ENCODE measurements around the gene C2orf78.
"Not testable (repeated sequence)": the region's sequence is repeated elsewhere in the genome, so short reads cannot be mapped to it uniquely, and the experiment has no call there.

C2orf78 gene, protein sequence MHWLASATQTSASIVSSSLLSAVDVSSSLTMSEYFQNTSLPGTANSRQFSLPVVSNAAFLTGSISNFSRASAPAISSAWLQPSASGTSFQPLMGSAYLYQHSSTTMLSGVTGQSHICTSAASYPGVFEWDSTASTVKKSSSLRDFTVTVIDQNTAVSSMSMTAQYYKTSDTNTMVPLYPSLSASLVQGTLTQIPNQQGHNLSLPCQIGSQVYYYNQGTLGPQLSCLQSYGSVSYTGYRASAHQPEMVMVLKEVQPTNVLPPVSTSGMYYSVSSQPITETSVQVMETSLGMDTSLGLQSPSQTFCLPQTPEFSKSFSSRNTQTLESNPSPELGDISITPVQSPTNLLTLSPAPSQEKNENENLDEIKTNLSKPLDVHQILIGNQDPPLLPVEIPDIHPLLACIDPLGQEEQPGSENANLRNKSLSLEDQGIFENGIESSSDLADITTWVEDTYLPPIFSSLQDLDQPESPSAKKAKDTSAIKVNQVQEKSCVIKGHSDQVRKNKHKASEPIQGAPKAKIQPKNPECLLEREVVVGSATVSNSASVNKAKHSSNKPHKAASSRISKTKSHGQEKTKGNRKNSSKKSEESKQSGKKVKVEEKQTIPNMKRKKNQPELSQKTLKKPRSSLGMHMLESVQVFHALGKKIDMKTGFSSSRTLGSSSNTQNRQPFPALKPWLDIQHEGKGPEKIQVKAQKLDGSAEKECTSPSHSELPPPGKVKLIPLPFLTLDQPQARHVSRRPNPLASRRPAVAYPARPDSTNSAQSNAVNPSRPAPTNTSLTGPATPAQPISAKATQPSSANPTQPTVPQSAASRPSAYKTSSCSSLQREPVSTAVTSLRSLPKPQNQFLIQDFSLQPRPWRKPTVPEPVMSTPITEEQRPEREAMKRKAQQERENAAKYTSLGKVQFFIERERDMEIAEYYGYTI

GRCh38 chr2:73783883-73784282, at the start of gene C2orf78:
C2orf78 (plus strand) TSS chr2:73784183; CDS start chr2:73784310, 127 bp downstream.
- not testable (repeated sequence) for DNase-seq

DNA sequence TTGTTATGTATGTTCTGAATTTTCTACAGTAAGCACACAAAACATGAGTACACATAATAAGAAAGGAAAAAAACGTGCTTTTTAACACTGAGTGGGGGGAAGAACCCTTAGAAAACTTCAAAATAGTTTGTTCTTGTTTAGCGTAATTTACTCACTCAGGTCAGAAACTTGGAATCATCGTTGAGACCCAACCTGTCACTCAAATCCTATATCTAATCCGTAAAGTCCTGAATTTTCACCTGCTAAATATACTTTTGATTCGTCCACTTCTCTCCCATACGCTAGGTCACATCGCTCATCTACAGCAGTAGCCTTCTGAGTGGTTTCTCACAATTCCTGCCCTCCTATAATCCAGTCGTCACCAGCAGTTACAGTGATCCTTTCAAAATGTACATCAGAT, 47.6 kb upstream of the C2orf78 start:
- DNase-seq = no peak

DNA sequence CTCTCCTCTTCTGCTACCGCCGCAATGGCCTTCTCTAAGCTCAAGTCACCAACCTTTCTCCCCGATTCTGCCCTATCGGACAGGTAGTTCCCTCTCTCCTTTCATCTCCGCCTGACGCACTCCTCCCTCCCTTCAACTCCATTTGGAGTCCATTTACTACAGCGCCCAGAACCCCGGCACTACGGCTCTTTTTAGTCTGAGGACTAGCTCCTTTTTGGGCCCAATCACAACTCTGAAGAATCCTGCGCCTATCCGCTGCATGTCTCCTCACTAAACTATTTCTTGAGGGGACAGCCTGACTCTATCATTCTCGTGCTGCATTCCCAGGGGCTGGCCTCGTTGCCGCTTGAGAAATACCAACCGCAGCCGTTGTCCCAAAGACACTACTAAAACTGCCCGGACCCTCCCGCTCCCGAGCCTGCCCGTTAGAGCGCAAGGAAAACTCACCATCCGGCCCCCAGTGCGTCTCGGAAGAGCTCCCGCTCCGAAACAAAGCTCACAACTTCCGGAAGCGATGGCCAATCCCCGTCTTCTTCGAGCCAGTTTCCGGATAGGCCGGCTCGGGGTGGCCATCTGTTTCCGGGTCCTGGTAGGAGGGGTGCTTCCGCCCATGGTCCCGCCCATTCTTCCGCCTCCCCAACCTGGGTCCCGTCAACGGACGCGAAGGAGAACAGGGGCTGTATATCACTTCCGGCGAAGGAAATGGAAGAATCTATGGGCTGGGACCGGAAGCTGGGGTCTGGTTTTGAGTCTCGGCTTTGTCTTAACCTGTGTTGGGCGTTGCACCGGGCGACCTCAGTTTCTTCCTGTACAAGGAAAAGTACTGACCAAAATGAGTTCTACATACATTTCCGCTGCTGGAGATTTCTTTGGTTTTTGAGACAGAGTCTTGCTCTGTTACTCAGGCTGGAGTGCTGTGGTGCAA, 46.9 kb upstream of the C2orf78 start, which contains the start of gene TPRKB:
TPRKB (minus strand) TSS at position 491 of the 925 bp plus-strand sequence. CDS start 2,776 bp downstream, outside the sequence.
- DNase-seq = peak; percentile 93 to 96

DNA sequence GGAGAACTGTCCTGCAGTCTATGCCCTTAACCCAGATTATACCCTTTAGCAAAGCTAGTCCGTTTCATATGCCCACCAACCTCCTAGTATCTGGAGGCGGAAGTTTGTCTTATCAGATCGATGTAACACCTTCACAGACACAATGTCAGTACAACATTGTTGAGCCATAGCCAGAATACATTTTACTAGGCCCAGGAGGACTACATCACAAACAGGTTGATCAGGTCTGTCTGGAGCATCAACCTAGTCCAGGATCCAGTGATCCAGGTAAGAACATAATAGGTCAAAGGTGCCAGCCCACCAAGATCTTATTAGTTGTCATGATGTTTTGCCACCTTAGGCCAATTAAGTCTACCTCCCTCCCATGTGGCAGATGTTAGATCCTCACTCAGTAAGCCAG, 44.9 kb upstream of the C2orf78 start:
- no peak for DNase-seq

GRCh38 chr2:73740767-73741166, 43.2 kb upstream of the C2orf78 start:
- DNase-seq = no peak

DNA sequence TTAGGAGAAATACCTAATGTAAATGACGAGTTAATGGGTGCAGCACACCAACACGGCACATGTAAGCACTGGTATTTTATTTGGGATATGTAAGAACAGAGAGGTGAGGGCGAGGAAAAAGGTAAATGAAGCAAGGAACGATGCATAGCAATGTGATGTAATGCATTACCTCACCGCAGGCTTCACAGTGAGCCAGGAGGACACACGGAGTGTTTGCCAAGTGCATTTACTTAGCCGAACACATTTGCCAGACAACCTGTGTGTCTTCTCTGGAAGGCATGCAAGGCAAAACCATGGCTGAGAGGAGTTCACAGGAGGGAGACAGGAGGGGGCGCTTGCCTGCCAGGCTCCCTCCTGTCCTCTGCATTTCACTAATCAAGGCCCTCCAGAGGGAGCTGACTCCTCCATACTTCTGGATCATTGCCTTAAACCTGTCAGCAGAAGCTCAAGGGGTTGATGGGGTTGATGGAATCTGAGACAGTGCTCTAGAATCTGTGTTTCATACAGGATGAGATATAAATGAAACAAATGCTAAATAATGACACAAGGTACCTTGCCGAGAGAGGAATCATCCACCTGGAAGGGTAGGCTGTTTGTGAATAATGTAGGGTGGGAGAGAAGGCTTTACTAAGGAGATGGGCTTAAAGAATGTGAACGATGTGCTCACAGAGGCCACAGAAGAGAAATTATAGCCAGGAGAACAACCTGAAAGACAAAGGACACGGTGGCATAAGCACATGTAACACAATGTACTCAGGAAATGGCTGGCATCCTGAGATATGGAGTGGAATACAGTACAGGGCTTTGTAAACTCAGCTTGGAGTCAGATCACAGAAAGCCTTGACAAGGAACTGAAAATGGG, 37.7 kb upstream of the C2orf78 start:
- DNase-seq = no peak

- no peak for DNase-seq
These were observed 37.1 kb upstream of the C2orf78 start for GRCh38 chr2:73746877-73747208.

DNA sequence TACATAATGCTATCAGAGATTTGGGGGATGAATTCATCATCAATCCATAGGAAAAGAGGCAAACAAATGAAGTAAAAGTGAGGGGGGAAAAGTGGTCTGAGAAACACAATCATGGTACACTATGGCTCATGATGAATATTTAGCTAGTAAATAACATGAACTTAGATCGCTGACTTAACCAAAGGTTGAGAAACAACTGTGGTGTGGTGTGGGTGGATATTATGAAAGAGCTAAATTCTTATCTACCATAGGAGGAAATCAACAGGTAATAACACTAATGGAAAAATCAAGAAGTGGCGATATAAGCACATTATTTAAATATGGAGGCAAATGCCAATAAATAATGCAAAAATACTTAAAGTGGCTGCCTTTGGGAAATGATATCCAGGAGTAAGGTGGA, 34.7 kb upstream of the C2orf78 start:
- peak; percentile 38 to 47 for DNase-seq

GRCh38 chr2:73754332-73754731, 29.7 kb upstream of the C2orf78 start:
- DNase-seq = not testable (repeated sequence)

- DNase-seq = no peak
These were observed 24.7 kb upstream of the C2orf78 start for GRCh38 chr2:73759285-73759764.

- no peak for DNase-seq
These were observed 24.1 kb upstream of the C2orf78 start for GRCh38 chr2:73759904-73760303.

DNA sequence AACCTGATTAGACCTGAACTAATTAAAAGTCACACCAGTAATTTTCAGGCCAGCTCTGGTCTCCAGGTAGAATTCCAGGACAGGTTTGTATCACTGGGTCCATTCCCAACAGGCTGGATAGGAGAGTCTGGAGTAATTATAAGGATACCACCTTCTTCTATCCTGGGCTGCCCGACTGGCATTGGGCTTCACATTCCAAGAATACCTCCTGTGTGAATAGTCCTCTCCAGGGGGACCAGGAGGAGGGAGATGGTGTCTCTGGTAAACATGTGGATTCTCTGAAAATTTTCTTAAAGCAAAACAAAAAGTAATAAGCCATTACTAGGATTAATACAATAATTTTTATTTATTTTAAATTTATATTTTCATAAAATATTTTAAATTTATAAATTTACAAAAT, 21.4 kb upstream of the C2orf78 start:
- no peak for DNase-seq

DNA sequence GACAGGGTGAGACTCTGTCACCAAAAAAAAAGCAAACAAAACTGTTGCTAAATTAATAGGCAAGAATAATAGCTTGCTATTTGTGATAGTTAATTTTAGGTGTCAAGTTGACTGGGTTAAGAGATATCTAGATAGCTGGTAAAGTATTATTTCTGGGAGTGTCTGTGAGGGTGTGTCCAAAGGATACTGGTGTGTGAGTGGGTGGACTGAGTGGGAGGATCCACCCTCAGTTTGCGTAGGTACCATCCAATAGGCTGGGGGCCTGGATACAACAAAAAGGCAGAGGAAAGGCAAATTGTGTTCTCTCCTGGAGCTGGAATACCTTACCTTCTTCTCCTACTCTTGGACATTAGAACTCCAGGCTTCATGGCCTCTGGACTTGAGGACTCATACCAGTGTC, 19.0 kb upstream of the C2orf78 start:
- no peak for DNase-seq

GRCh38 chr2:73766349-73766748, 17.6 kb upstream of the C2orf78 start:
- no peak for DNase-seq

- DNase-seq = no peak
These were observed 17.0 kb upstream of the C2orf78 start for GRCh38 chr2:73766994-73767393.

DNA sequence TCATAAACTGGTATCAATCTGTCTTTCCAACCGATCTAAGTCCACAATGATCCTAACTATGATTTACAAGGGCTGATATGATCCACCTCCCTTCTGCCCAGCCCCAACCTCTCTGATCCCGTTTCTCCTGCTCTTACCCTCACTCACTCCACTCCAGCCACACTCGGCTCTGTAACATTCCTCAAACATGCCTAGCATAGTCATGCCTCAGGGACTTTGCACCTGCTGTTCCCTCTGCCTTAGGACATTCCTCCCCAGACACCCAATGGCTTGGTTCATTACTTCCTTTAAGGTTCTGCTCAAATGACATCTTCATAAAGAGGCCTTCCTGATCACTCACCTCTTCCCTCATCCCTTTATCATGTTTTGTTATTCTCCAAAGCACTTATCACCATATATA, 13.3 kb upstream of the C2orf78 start:
- no peak for DNase-seq

DNA sequence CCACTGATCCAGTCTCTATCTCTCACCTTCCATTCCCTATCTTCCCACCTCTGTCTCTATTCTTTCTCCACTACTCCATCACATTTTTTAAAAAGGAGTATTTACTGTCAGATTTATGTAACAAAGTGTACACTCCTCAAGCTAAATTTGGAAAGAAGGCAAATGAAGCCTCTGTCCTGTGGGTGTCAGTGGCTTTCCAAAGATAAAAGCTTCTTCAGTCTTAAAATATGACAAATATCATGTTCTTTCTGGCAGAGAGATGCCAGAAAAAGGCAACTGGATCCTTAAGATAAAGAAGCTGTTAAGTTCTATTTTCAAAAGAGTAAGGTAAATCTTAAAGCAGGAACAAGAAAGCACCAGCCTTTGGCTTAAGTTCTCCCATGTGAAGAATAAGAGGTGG, 11.2 kb upstream of the C2orf78 start:
- no peak for DNase-seq

GRCh38 chr2:73776381-73776780, 7.6 kb upstream of the C2orf78 start:
- no peak for DNase-seq

GRCh38 chr2:73776869-73777519, 7.0 kb upstream of the C2orf78 start:
- no peak for DNase-seq

- not testable (repeated sequence) for DNase-seq
These were observed 5.0 kb upstream of the C2orf78 start for GRCh38 chr2:73778867-73779466.
